ENCODE results near the gene ATRNL1.
A peak's percentile ranks its signal among the peaks of the same experiment; 100 is the strongest.

DNA sequence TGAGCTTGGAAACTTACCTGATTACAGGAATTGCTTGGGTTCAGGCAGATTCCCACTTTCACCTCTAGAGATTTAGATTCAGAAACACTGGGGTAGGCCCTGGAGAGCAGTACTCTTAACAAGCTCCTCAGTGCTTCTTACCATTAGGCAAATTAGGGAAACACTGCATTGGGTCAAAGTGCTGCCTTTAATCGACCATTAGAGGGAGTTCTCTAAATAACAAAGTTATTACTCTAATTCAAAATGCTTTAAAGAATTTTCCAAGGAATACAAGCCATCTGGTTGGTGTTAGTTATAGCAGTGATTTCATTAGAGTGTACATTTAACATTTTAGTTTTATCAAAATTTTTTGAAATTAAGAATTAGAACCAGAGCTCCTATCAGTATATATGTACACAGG is 855.3 kb downstream of the ATRNL1 start:
- TF ChIP-seq, protein P1, sequence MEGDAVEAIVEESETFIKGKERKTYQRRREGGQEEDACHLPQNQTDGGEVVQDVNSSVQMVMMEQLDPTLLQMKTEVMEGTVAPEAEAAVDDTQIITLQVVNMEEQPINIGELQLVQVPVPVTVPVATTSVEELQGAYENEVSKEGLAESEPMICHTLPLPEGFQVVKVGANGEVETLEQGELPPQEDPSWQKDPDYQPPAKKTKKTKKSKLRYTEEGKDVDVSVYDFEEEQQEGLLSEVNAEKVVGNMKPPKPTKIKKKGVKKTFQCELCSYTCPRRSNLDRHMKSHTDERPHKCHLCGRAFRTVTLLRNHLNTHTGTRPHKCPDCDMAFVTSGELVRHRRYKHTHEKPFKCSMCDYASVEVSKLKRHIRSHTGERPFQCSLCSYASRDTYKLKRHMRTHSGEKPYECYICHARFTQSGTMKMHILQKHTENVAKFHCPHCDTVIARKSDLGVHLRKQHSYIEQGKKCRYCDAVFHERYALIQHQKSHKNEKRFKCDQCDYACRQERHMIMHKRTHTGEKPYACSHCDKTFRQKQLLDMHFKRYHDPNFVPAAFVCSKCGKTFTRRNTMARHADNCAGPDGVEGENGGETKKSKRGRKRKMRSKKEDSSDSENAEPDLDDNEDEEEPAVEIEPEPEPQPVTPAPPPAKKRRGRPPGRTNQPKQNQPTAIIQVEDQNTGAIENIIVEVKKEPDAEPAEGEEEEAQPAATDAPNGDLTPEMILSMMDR (IDR thresholded peaks at IDR 0.05; ENCODE audit: low read length), result peak; percentile 38
- no peak for TF ChIP-seq EZH2phosphoT487 (IDR thresholded peaks at IDR 0.05; ENCODE audit: low read length)

Data from MM.1S (cell line).